Measurements from ENCODE around the gene HAGHL.

HAGHL gene

DNA sequence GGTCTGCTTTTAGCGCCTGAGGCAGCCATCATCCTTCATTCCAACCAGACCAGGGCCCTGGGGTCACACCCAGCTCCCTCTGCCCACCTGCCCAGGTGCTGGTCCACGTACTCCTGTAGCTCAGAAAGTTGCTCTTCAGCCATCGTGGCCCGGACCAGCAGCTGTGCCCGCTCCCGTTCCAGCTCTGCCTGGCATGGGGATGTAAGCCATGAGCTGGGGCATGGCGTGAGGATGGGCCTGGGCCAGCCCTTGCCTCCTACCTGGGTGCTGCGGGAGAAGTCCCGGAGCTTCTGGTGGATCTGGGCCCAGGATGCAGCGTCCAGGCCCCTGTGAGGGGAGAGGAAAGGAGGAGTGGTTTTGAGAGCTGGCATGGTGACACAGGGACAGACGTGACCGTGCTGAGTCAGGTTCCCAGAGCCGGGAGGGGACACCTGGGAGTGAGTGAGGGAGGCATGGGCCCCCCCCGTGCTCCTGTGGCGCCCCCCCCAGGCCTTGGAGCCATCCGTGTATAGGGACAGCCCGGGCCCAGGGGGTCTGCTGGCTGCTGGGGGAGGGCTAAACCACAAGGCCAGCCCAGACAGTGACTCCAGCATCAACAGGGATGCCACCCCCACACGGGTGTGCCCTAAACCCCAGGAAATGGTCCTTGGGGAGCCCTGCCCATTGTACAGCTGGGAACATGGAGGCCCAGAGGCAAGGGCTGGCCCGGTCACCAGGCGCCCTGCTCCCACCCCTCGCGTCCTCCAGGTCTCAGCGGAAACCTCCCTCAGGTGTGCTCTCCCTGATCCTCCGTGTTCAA, 3.9 kb upstream of the HAGHL start:
- DNase-seq: no peak

- DNase-seq: no peak
Measured at GRCh38 chr16:723695-724094, 3.2 kb upstream of the HAGHL start.

GRCh38 chr16:724188-725040, 2.5 kb upstream of the HAGHL start:
- DNase-seq: no peak

DNA sequence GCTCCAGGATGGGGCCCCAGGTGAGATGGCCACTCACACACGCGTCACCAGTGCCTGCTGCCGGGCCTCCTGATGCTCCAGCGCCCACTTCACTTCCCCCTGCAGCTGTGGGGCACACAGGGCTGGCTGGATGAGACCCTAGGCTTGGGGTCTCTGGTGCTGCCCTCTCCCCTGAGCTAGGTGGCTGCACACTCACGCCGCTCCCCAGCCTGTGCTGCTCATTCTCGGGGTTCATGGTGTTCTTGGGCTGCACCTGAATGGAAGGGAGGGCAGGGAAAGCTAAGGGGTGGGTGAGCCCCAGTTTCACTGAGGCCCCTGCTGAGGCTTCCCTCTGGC, 1.9 kb upstream of the HAGHL start:
- no peak for DNase-seq

- no peak for DNase-seq
Measured at GRCh38 chr16:725463-726187, 1.3 kb upstream of the HAGHL start.

DNA sequence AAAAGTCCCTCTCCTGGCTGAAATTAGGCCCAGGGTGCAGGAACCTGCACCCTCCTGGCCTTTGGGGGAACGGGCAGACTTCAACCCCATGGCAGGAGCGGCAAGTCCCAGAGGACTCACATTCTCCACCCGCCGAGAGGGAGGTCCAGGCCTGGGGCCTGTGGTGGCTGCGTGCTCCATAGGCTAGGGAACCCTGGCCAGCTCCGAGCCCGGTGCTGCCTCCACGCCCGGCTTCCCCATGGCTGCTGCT, 793 bp upstream of the HAGHL start:
- DNase-seq: no peak

DNA sequence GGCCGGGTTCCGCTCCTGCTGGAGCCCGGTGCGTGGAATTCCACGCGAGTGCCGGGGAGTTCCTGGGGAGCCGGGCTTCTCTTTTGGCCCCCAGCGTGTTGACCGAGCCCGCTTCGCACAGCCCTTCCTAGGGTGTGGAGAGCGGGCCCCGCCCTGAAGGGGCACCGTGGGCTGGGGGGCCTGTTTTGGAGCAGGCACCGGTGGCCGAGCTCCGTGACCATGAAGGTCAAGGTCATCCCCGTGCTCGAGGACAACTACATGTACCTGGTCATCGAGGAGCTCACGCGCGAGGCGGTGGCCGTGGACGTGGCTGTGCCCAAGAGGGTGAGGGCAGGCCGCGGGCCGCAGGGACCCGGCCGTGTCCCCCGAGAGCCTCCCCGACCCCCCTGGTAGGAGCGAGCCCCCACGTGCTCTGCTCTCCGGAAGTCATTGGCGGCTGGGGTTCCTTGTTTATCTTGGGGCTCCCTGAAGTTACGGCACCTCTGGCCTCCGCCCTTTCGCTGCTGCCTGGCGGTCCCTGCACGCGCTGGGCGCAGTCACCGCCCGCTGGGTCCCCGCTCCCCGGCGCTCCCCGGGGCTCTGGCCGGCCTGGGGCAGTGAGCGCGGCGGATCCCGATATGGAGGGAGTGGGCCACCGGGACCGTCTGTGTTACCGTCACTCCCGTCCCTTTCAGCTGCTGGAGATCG, 528 bp downstream of the HAGHL start:
- DNase-seq: peak; percentile 40

DNA sequence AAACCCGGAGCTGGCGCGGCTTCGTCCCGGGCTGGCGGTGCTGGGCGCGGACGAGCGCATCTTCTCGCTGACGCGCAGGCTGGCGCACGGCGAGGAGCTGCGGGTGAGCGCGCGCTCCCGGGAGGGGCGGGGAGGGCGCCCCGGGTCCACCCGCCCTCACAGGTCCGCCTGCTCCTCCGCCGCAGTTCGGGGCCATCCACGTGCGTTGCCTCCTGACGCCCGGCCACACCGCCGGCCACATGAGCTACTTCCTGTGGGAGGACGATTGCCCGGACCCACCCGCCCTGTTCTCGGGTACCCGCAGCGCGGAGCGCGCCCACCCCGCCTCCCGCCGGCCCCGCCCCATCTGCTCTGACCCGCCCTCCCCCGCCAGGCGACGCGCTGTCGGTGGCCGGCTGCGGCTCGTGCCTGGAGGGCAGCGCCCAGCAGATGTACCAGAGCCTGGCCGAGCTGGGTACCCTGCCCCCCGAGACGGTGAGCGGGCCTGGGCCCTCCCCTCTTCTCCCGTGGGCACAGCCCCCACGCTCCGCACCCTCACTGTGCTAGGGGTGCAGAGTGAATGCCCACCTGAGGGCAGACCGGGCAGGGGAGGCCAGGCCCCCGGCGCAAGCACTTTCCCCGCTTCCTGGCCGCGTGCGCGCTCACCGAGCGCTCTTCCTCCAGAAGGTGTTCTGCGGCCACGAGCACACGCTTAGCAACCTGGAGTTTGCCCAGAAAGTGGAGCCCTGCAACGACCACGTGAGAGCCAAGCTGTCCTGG, 1.4 kb downstream of the HAGHL start:
- DNase-seq: peak; percentile 74

DNA sequence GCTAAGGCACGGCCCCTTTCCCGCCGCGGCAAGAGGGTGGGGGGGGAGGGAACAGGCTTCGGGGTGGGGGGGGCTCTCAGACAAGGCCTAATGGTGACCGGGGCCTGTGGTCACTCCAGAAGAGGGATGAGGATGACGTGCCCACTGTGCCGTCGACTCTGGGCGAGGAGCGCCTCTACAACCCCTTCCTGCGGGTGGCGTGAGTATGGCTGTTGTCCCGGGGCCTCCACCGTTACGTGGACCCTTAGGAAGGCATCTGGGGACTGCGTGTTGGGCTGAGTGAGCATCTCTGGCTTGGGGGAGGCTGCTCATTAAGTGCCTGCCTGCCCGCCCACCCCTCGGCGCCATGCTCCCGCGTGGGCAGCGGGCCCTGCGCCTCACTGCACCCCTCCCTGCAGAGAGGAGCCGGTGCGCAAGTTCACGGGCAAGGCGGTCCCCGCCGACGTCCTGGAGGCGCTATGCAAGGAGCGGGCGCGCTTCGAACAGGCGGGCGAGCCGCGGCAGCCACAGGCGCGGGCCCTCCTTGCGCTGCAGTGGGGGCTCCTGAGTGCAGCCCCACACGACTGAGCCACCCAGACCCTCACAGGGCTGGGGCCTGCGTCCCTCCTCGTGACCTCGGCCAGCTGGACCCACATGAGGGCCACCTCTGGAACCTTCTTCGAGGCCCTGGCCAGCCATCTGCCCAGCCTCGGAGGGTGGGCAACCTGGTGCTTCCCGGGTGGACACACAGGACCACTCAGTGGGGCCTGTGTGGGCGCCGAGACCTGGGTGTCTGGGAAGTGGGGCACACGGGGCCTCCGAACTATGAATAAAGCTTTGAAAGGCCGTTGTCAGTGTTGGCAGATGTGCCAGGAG, 2.2 kb downstream of the HAGHL start:
- DNase-seq: no peak

DNA sequence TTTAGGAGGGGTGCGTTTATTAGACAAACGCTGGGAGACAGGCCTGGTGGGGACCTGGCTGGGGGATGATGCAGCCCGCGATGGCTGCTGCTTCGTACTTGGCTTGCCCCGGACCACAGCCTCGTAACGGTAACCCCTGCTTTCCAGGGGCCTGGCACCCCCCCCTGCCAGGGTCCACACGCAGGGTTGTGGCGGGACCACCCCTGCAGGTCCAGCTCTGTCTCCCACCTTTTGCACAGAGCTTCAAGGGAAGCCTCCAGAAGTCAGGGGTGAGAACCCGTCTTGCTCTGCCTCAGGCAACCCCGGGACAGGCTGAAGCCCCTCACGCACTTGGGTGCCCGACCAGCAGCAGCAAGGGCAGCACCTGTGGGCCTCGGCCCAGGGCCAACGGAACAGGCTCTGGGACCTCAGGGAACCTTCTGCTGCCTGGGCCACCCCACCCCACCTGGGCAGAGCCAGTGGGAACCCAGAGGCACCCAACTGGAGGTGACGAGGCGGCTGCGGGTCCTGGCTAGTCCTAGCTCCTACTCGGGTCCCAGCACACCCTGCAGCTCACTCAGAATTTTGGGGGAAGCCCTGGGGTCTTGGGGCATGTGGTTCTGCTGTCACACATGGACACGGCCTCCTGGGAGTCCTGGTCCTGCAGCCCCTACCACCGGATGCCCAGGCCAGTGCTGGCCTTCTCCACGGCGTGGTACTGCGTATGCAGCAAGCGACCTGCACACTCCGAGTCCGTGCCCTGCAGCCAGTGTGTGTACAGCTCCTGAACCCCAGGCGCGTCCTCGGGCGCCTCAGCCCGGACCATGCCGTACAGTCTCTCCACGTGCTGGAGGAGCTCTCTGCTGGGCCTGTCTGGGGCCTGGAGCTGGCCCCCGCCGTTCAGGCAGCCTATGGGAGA, 3.1 kb downstream of the HAGHL start:
- no peak for DNase-seq

- no peak for DNase-seq
Measured at GRCh38 chr16:730666-731509, 4.0 kb downstream of the HAGHL start.

- DNase-seq: no peak
Measured at GRCh38 chr16:732332-732731, 5.4 kb downstream of the HAGHL start.

GRCh38 chr16:732936-733335, 6.0 kb downstream of the HAGHL start:
- DNase-seq: no peak

- peak; percentile 59 for DNase-seq
Measured at GRCh38 chr16:733382-734207, 6.7 kb downstream of the HAGHL start.

DNA sequence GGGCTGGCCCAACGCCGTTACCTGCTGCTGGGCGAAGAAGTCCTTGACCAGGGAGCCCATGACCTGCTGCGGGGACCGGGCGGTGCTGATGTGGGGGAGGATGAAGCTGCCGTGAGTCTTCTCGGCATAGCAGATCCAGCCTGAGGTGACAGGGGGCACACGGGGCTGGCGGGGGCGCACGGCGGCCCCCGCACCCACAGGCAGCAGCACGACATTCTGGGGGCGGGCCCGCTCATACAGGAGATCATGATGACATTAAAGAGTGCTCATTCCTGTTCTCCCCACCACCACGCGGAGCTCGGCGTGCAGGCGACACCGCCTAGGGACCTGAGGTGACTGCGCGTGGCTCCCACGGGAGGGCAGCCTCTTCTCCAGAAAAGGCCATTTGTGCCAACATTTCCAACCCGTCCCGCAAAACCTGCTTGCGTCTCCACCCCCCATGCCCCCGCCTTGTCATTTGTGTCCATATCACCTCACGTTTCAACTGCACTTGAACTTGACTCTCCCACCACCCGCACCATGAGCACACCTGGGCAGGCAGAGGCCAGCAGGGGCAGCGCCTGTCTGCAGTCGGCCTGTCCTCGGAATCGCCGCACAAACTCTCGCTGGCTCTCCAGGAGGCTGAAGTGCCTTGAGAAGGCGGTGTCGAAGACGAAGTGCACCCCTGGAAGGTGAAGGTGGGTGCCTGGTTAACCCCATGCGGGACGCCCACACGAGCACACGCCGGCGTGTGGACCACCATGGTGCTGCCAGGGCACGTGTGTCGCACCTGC, 7.5 kb downstream of the HAGHL start:
- no peak for DNase-seq

DNA sequence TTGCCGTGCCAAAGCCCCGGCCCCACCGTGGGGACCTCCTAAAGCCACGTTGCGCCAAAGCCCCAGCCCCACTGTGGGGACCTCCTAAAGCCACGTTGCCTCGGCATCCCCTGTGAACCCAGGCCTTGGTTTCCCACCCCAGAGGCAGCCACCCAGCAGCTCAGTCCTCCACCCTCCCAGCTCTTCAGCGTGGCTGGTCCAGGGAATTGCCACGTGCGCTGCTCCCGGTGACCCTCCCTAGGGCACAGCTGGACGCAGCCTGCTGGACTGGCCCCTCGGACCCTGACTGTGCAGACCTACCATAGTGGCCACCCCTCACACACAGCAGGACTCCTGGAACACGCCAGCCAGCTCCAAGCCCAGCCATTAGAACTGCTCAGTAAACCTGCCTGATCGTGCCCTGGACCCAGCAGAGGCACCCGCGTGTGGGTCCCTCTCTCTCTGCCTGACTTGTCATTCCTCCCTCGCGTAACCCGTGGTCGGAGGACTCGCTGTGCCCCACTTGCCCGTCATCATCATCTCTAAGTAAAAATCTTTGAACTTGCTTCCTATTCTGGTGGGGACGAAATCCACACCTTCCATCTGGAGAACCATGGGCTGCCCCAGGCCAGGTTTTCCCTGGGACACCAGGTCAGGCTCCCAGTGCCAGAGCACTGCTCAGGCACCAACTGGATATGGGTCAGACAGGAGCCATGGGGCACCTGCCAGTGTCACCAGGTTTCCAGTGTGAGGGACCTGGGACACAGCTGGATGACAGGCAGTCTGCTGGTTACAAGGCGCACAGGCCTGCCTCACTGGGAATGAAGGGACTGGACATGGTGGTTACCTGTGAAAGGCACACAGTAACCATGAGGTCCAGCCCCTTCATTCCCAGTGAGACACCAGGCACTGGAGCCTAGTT, 8.3 kb downstream of the HAGHL start:
- no peak for DNase-seq

GRCh38 chr16:735982-736453, 9.1 kb downstream of the HAGHL start:
- no peak for DNase-seq

Data from activated T-cell treated with anti-CD3 and anti-CD28 coated beads, Interleukin-2, amount 50 U/mL, for 1 hour (primary cell).